ENCODE data around the gene PPP2R3B.
"Not testable (repeated sequence)": the region's sequence is repeated elsewhere in the genome, so short reads cannot be mapped to it uniquely, and the experiment has no call there.

PPP2R3B gene

GRCh38 chrX:334971-335757 lies 51.5 kb downstream of the PPP2R3B start:
- DNase-seq, result no peak

GRCh38 chrX:334331-334891 lies 52.3 kb downstream of the PPP2R3B start:
- DNase-seq, result no peak

- DNase-seq, result no peak
Observed at GRCh38 chrX:333611-334311, 52.9 kb downstream of the PPP2R3B start.

GRCh38 chrX:332916-333610 lies 53.6 kb downstream of the PPP2R3B start:
- DNase-seq, result no peak

GRCh38 chrX:332496-332860 lies 54.2 kb downstream of the PPP2R3B start:
- DNase-seq, result no peak

- no peak for DNase-seq
Observed at GRCh38 chrX:331825-332495, 54.7 kb downstream of the PPP2R3B start.

- DNase-seq, result peak; percentile 17
Observed at GRCh38 chrX:331151-331824, 55.4 kb downstream of the PPP2R3B start.

GRCh38 chrX:330726-331150 lies 56.0 kb downstream of the PPP2R3B start:
- DNase-seq, result no peak

GRCh38 chrX:330141-330725 lies 56.5 kb downstream of the PPP2R3B start:
- not testable (repeated sequence) for DNase-seq

GRCh38 chrX:329291-329910 lies 57.3 kb downstream of the PPP2R3B start:
- no peak for DNase-seq

GRCh38 chrX:327660-328126 lies 59.0 kb downstream of the PPP2R3B start:
- no peak for DNase-seq

GRCh38 chrX:324664-325063 lies 62.0 kb downstream of the PPP2R3B start:
- not testable (repeated sequence) for DNase-seq

GRCh38 chrX:323721-324628 lies 62.7 kb downstream of the PPP2R3B start:
- no peak for DNase-seq

- no peak for DNase-seq
Observed at GRCh38 chrX:320126-320783, 66.5 kb downstream of the PPP2R3B start.

GRCh38 chrX:319579-320125 lies 67.1 kb downstream of the PPP2R3B start:
- DNase-seq, result no peak

- no peak for DNase-seq
Observed at GRCh38 chrX:318739-319578, 67.7 kb downstream of the PPP2R3B start, which contains the start of gene GTPBP6. GTPBP6 (minus strand) TSS chrX:318796; CDS start chrX:318787, 9 bp downstream.

- DNase-seq, result no peak
Observed at GRCh38 chrX:318068-318738, 68.5 kb downstream of the PPP2R3B start.
